B cell (primary cell): ENCODE data around the gene PLEKHA8. TPM values are rescaled to one million over a fixed set of nuclear protein-coding genes. Genes with fewer than 3 reads are reported as not detected.

Source experiments
- ATAC-seq: fragments of 200-7000 bp; cut with Tn5 transposase; one replicate; pipeline ENCODE4 v1.10.0; 2021; ENCODE audit warnings: low read depth, mild to moderate bottlenecking, moderate number of reproducible peaks, moderate library complexity
- CTCF ChIA-PET: fragments of 350-600 bp; sonication (Branson Sonifier 250); formaldehyde crosslinking; loops from one replicate; lab custom pipeline; 2021; ENCODE audit warnings: antibody characterized with exemption, inconsistent platforms; lab: Charles Lee
- POLR2A ChIA-PET: fragments of 350-600 bp; sonication (Branson Sonifier 250); formaldehyde crosslinking; loops from one replicate; lab custom pipeline; 2021; ENCODE audit warnings: antibody characterized with exemption; lab: Charles Lee
- DNase-seq: peaks from one replicate; pipeline ENCODE4 v3.0.0; 2013
- H2AFZ ChIP-seq: 2 replicates; pipeline ENCODE4 v1.6.1; 2012; ENCODE audit warnings: mild to moderate bottlenecking, low read depth, low read length; ENCODE audit not compliant: insufficient read depth, poor library complexity, severe bottlenecking
- H3K27ac ChIP-seq, 2 donors: 1 replicate in 1 of 2; 2 replicates in 1 of 2; pipeline ENCODE4 v1.5.1; 2012 to 2013; ENCODE audit warnings: low read length in 2 of 2, mild to moderate bottlenecking in 2 of 2, moderate library complexity in 1 of 2
- H3K27me3 ChIP-seq, 4 experiments: fragments of 200-600 bp in 1 of 4; sonication (generic) in 1 of 4; replicated peaks in 1 of 4; 1 replicate in 2 of 4; 2 replicates in 2 of 4; pipeline versions ENCODE4 v1.6.1 to v1.7.0; 2013 to 2016; ENCODE audit warnings: low read length in 3 of 4, mild to moderate bottlenecking in 2 of 4, mixed read lengths in 1 of 4, moderate library complexity in 1 of 4; ENCODE audit not compliant: insufficient read depth in 4 of 4, control insufficient read depth in 3 of 4; ENCODE audit errors: control extremely low read depth in 1 of 4
- H3K36me3 ChIP-seq, 2 experiments: replicated peaks in 1 of 2; 1 replicate in 1 of 2; 2 replicates in 1 of 2; pipeline versions ENCODE4 v1.6.1 to v1.7.1; 2013; ENCODE audit warnings: low read length in 1 of 2; ENCODE audit not compliant: insufficient read depth in 2 of 2, control insufficient read depth in 1 of 2; ENCODE audit errors: control extremely low read depth in 1 of 2, extremely low read depth in 1 of 2
- H3K4me1 ChIP-seq, 2 donors: fragments of 200-600 bp in 1 of 2; sonication (generic) in 1 of 2; 1 replicate in 1 of 2; 2 replicates in 1 of 2; pipeline versions ENCODE4 v1.5.1 to v1.6.1; 2013 to 2017; ENCODE audit warnings: low read length in 2 of 2; ENCODE audit not compliant: control insufficient read depth in 2 of 2, insufficient read depth in 2 of 2
- H3K4me2 ChIP-seq: replicated peaks from 2 replicates; pipeline ENCODE3; 2012; ENCODE audit warnings: mild to moderate bottlenecking, low read depth, low read length; ENCODE audit not compliant: poor library complexity, severe bottlenecking
- H3K4me3 ChIP-seq, 5 experiments: fragments of 200-600 bp in 1 of 5; sonication (generic) in 1 of 5; 1 replicate in 3 of 5; 2 replicates in 2 of 5; pipeline versions ENCODE4 v1.5.1 to v1.7.0; 2011 to 2016; ENCODE audit warnings: low read length in 4 of 5, mild to moderate bottlenecking in 4 of 5, low read depth in 2 of 5, control low read depth in 1 of 5, moderate library complexity in 1 of 5; ENCODE audit not compliant: insufficient read depth in 1 of 5; ENCODE audit errors: control extremely low read depth in 1 of 5, extremely low read depth in 1 of 5
- H3K79me2 ChIP-seq: fragments of 200-600 bp; sonication (generic); one replicate; pipeline ENCODE4 v1.6.0; 2016; ENCODE audit warnings: low read length; ENCODE audit not compliant: control insufficient read depth, insufficient read depth
- H3K9ac ChIP-seq: fragments of 200-600 bp; sonication (generic); 2 replicates; pipeline ENCODE4 v1.6.1; 2017; ENCODE audit warnings: mild to moderate bottlenecking, low read length, moderate library complexity
- H3K9me3 ChIP-seq, 3 donors: one replicate each; pipeline versions ENCODE4 v1.6.1 to v1.7.1; 2013; ENCODE audit warnings: low read length in 2 of 3; ENCODE audit not compliant: control insufficient read depth in 2 of 3, insufficient read depth in 1 of 3; ENCODE audit errors: control extremely low read depth in 1 of 3
- H4K20me1 ChIP-seq: 2 replicates; pipeline ENCODE4 v1.6.0; 2012; ENCODE audit warnings: mild to moderate bottlenecking, low read length; ENCODE audit not compliant: insufficient read depth, control insufficient read depth, poor library complexity, severe bottlenecking
- H3K27ac Mint-ChIP-seq: one replicate; pipeline ENCODE4 v1.8.0; 2021; ENCODE audit warnings: mixed read lengths
- H3K27me3 Mint-ChIP-seq: one replicate; pipeline ENCODE4 v1.8.0; 2021; ENCODE audit warnings: mixed read lengths
- H3K4me1 Mint-ChIP-seq: one replicate; pipeline ENCODE4 v1.8.0; 2021; ENCODE audit warnings: mixed read lengths
- H3K4me3 Mint-ChIP-seq: one replicate; pipeline ENCODE4 v1.8.0; 2021; ENCODE audit warnings: mixed read lengths
- H3K9me3 Mint-ChIP-seq: one replicate; pipeline ENCODE4 v1.8.0; 2022; ENCODE audit warnings: mixed read lengths; ENCODE audit not compliant: insufficient read depth
- EZH2 ChIP-seq: IDR thresholded peaks from 2 replicates; pipeline ENCODE4 v1.6.1; 2012; ENCODE audit warnings: borderline replicate concordance, low read depth, mild to moderate bottlenecking, moderate library complexity, low read length; ENCODE audit not compliant: insufficient read depth, poor library complexity, severe bottlenecking
- WGBS: methylation state at CpG from one replicate; pipeline ENCODE4 v1.1.5; 2013; ENCODE audit warnings: missing lambda C conversion rate; ENCODE audit not compliant: insufficient coverage; 5-methylcytosine and 5-hydroxymethylcytosine counted together
- intact Hi-C: fragments of 100-400 bp; cut with micrococcal nuclease; formaldehyde crosslinking; loops from one replicate; pipeline ENCODE4 v1.10.0; 2022
- polyA plus RNA-seq: library from polyadenylated mRNA; depleted of rRNA; stranded (reverse); fragments of >200 nt; gene quantifications from 2 replicates; pipeline ENCODE4 v1.2.3, GENCODE V29; 2012
- total RNA-seq, 2 donors: library from RNA; stranded (reverse); fragments of 120-200 nt in 1 of 2; gene quantifications; 1 replicate in 1 of 2; 2 replicates in 1 of 2; pipeline versions ENCODE4 v1.2.3 to v1.2.4, GENCODE V29; 2013 to 2022
- TF ChIP-seq, protein P1 (sequence below): fragments of 200-600 bp; IDR thresholded peaks from one replicate; pipeline ENCODE4 v1.8.0; 2022; ENCODE audit warnings: antibody characterized with exemption, mild to moderate bottlenecking

PLEKHA8 gene
- total and polyA plus RNA-seq, 2 donors (not counting 1 experiment from before 2014, with no cell fraction given), result 1.7 to 10.5 TPM

DNA sequence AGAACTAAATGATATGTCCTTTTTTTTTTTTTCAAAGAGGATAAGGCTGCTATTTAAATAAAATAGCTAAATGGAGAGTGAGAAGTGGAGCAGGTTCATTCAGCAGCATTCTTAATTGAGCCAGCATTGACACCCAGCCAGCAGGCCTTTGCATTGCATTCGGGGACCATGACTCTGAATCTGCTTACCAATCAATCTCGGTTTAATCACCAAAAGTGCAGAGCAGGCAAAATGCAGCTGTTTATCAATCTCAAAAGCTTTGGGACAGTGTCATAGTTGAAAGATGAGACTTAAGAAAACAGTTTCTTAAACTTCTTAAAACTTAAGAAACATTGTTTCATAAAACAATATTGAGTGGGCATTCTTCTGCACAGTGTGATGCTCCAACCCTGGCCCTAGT is 51.7 kb downstream of the PLEKHA8 start:
- H3K4me3 Mint-ChIP-seq, result no peak overlapping the region
- POLR2A ChIA-PET, result no interaction called here

DNA sequence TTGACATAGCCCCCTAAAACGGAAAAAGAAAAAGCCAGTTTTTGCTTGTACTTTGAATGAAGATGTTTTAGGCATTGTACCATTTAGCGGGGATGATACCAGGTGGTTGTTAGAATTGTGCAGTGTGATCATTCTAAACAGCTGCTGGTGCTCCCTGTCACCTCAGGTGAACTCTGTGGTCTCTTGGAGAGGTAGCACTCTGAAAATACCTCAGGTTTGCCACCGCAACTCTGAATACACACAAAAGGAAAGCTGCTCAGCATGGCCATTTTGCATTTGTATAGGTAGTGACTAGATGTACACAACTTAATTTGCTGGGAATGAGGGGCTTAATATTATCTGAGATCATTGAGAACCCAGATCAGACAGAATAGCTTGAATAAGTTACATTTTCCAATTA is 52.6 kb downstream of the PLEKHA8 start:
- 100% methylated on average over 2 of the region's 3 CpGs for WGBS
- POLR2A ChIA-PET, result no interaction called here

More for the DNA sequence above, 51.7 kb downstream of the PLEKHA8 start:
- Histone ChIP-seq H3K27me3 (no peaks in the 10 kb centered on the region), H4K20me1 (no peaks in the 10 kb centered on the region), H3K9me3 (no peaks in the 10 kb centered on the region), H3K9ac (no peak overlapping the region), H3K27ac (no peak overlapping the region), H3K79me2 (no peaks in the 10 kb centered on the region), H2AFZ (no peak overlapping the region), H3K4me2 (no peak overlapping the region), H3K4me3 (no peak overlapping the region), H3K36me3 (peaks cover 3 to 6% of the 10 kb centered on the region in 2 experiments), H3K4me1 (no peaks in the 10 kb centered on the region)
- TF ChIP-seq, protein P1, sequence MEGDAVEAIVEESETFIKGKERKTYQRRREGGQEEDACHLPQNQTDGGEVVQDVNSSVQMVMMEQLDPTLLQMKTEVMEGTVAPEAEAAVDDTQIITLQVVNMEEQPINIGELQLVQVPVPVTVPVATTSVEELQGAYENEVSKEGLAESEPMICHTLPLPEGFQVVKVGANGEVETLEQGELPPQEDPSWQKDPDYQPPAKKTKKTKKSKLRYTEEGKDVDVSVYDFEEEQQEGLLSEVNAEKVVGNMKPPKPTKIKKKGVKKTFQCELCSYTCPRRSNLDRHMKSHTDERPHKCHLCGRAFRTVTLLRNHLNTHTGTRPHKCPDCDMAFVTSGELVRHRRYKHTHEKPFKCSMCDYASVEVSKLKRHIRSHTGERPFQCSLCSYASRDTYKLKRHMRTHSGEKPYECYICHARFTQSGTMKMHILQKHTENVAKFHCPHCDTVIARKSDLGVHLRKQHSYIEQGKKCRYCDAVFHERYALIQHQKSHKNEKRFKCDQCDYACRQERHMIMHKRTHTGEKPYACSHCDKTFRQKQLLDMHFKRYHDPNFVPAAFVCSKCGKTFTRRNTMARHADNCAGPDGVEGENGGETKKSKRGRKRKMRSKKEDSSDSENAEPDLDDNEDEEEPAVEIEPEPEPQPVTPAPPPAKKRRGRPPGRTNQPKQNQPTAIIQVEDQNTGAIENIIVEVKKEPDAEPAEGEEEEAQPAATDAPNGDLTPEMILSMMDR, result no peak
- TF ChIP-seq EZH2, result no peak
- ATAC-seq (no peak), DNase-seq (no peak)
- Mint-ChIP-seq H3K4me1 (no peaks in the 10 kb centered on the region), H3K27ac (no peak overlapping the region), H3K27me3 (no peaks in the 10 kb centered on the region), H3K9me3 (no peaks in the 10 kb centered on the region)
- CTCF ChIA-PET, result interaction anchor here (0.7 kb wide), 2 partner anchors 348 to 475 kb away, joined by 3 read pairs; no protein-coding TSS in a partner anchor
- intact Hi-C loops, result no loop called here
- WGBS, result 100% methylated on average over 1 of the region's 2 CpGs

More for the DNA sequence above, 52.6 kb downstream of the PLEKHA8 start:
- H3K4me1 ChIP-seq, result no peaks in the 10 kb centered on the region
- H3K27me3 ChIP-seq, result no peaks in the 10 kb centered on the region
- Mint-ChIP-seq H3K27me3 (no peaks in the 10 kb centered on the region), H3K4me3 (no peak overlapping the region), H3K27ac (no peak overlapping the region), H3K9me3 (no peaks in the 10 kb centered on the region), H3K4me1 (no peaks in the 10 kb centered on the region)
- no peak for DNase-seq
- CTCF ChIA-PET, result no interaction called here
- H3K4me3 ChIP-seq, result no peak overlapping the region
- H3K9ac ChIP-seq, result no peak overlapping the region
- TF ChIP-seq, protein P1, result no peak
- no peak for TF ChIP-seq EZH2
- peaks cover 3 to 6% of the 10 kb centered on the region in 2 experiments for H3K36me3 ChIP-seq
- H2AFZ ChIP-seq, result no peak overlapping the region
- H3K9me3 ChIP-seq, result no peaks in the 10 kb centered on the region
- no peaks in the 10 kb centered on the region for H3K79me2 ChIP-seq
- no peak for ATAC-seq
- intact Hi-C loops, result no loop called here
- H4K20me1 ChIP-seq, result no peaks in the 10 kb centered on the region
- no peak overlapping the region for H3K4me2 ChIP-seq
- H3K27ac ChIP-seq, result no peak overlapping the region
